ENCODE results near the gene PPARA.

PPARA gene

GRCh38 chr22:46121523-46122287, 28.6 kb upstream of the PPARA start:
- Histone ChIP-seq H3F3A (ENCODE audit: insufficient read depth, low read length) (no peaks in the 10 kb centered on the region), H3K4me2 (ENCODE audit: low read length) (no peak overlapping the region), H3K36me3 (ENCODE audit: insufficient read depth, low read length) (no peaks in the 10 kb centered on the region), H3K9ac (ENCODE audit: low read length) (no peak overlapping the region), H3K4me1 (ENCODE audit: insufficient read depth, low read length, severe bottlenecking) (peaks cover 6% of the 10 kb centered on the region), H3K79me2 (ENCODE audit: insufficient read depth, low read length) (no peaks in the 10 kb centered on the region), H2AFZ (ENCODE audit: low read length) (no peak overlapping the region), H4K20me1 (ENCODE audit: insufficient read depth, low read length) (no peaks in the 10 kb centered on the region), H3K4me3 (ENCODE audit: low read depth, low read length, poor library complexity, severe bottlenecking) (no peak overlapping the region), H3K27me3 (ENCODE audit: insufficient read depth, low read length) (peaks cover 7% of the 10 kb centered on the region), H3K27ac (ENCODE audit: low read depth, low read length, poor library complexity, severe bottlenecking) (no peak overlapping the region), H3K9me2 (ENCODE audit: low read depth, low read length) (no peaks in the 10 kb centered on the region), H3K9me3 (ENCODE audit: low read length) (no peaks in the 10 kb centered on the region)
- TF ChIP-seq EZH2 (IDR thresholded peaks at IDR 0.05; ENCODE audit: borderline replicate concordance, low read length) (no peak), CTCF (IDR thresholded peaks at IDR 0.05; ENCODE audit: low read length) (no peak)

DNA sequence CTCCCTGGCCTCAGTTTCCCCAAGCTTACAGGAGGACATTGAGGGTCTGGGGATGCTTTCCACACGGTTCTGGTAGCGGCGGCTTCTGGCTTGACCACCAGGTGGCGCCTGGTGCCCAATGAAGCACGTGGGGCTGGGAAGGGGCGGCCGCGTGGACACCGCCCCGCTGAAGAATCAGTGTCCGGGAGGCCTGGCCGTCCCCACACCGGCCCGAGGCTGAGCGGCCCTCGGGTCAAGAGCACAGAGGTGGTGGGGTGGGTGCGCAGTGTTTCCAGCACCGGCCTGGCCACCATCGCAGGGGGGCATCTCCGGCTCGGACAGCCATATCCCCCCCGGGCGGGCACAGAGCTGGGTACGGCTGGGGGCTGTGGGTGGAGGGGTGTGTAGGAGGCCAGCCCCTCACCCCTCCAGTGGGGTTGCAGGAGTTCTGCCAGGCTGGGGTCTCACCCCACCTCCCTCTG, 27.8 kb upstream of the PPARA start:
- H4K20me1 ChIP-seq (ENCODE audit: insufficient read depth, low read length): no peaks in the 10 kb centered on the region
- TF ChIP-seq EZH2 (IDR thresholded peaks at IDR 0.05; ENCODE audit: borderline replicate concordance, low read length) (no peak), CTCF (IDR thresholded peaks at IDR 0.05; ENCODE audit: low read length) (peak; percentile 93)
- H3K4me3 ChIP-seq (ENCODE audit: low read depth, low read length, poor library complexity, severe bottlenecking): no peak overlapping the region
- H3K79me2 ChIP-seq (ENCODE audit: insufficient read depth, low read length): no peaks in the 10 kb centered on the region
- H3K4me1 ChIP-seq (ENCODE audit: insufficient read depth, low read length, severe bottlenecking): peaks cover 6% of the 10 kb centered on the region
- H3K9me3 ChIP-seq (ENCODE audit: low read length): no peaks in the 10 kb centered on the region
- H3K4me2 ChIP-seq (ENCODE audit: low read length): no peak overlapping the region; the same call in 1 of the 2 replicates
- H3K36me3 ChIP-seq (ENCODE audit: insufficient read depth, low read length): no peaks in the 10 kb centered on the region
- no peak overlapping the region for H3K9ac ChIP-seq (ENCODE audit: low read length)
- H3K27me3 ChIP-seq (ENCODE audit: insufficient read depth, low read length): peaks cover 7% of the 10 kb centered on the region
- H3F3A ChIP-seq (ENCODE audit: insufficient read depth, low read length): no peaks in the 10 kb centered on the region
- no peak overlapping the region for H3K27ac ChIP-seq (ENCODE audit: low read depth, low read length, poor library complexity, severe bottlenecking)
- H2AFZ ChIP-seq (ENCODE audit: low read length): no peak overlapping the region
- no peaks in the 10 kb centered on the region for H3K9me2 ChIP-seq (ENCODE audit: low read depth, low read length)

DNA sequence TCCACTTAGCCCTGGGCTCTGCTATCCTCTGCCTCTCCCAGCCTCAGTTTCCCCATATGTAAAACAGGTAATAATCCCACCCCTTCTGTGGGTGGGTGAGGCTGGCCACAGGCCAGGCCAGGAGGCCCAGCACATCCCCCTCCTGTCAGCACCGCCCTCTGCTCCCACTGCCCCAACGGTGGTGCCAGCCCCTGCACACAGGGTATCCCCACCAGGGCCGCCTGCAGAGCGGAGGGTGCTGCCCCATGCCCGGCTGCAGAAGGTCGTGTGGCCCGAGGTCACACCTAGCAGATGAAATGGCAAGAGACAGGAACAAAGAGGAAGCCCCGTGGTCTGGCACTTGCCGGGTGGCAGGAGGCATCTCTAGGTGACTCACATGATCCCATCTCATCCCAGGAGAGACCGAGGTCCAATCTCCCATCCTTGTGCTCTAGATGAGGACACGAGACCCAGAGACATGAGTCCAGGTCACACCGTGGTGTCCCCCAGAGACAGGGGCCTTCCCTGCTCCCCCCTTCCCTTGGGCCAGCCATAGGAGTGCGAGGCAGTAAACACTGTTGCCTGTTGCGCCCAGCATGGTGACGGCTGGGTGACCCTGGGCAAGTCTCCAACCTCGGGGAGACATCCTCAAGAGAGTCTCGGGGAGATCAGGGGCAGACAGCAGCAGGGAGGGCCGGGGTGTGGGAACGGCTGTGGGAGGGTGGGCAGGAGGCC, 27.2 kb upstream of the PPARA start:
- no peaks in the 10 kb centered on the region for H4K20me1 ChIP-seq (ENCODE audit: insufficient read depth, low read length)
- H3K9ac ChIP-seq (ENCODE audit: low read length): no peak overlapping the region
- H3K4me3 ChIP-seq (ENCODE audit: low read depth, low read length, poor library complexity, severe bottlenecking): no peak overlapping the region
- H3K27me3 ChIP-seq (ENCODE audit: insufficient read depth, low read length): peaks cover 7% of the 10 kb centered on the region
- H3K9me3 ChIP-seq (ENCODE audit: low read length): no peaks in the 10 kb centered on the region
- peaks cover 6% of the 10 kb centered on the region for H3K4me1 ChIP-seq (ENCODE audit: insufficient read depth, low read length, severe bottlenecking)
- no peaks in the 10 kb centered on the region for H3K9me2 ChIP-seq (ENCODE audit: low read depth, low read length)
- H3K27ac ChIP-seq (ENCODE audit: low read depth, low read length, poor library complexity, severe bottlenecking): no peak overlapping the region
- H3K36me3 ChIP-seq (ENCODE audit: insufficient read depth, low read length): no peaks in the 10 kb centered on the region
- H3K4me2 ChIP-seq (ENCODE audit: low read length): no peak overlapping the region
- no peak for TF ChIP-seq CTCF (IDR thresholded peaks at IDR 0.05; ENCODE audit: low read length)
- TF ChIP-seq EZH2 (IDR thresholded peaks at IDR 0.05; ENCODE audit: borderline replicate concordance, low read length): no peak
- H3K79me2 ChIP-seq (ENCODE audit: insufficient read depth, low read length): no peaks in the 10 kb centered on the region
- no peaks in the 10 kb centered on the region for H3F3A ChIP-seq (ENCODE audit: insufficient read depth, low read length)
- H2AFZ ChIP-seq (ENCODE audit: low read length): no peak overlapping the region

All from OCI-LY1 (cell line).